Smooth muscle cell (in vitro differentiated cells): ENCODE measurements around the gene GPRC5D. TPM values are rescaled to one million over a fixed set of nuclear protein-coding genes. Genes with fewer than 3 reads are reported as not detected.

Experiments used
- DNase-seq: peaks from one replicate; lab custom pipeline; 2025; ENCODE audit not compliant: unreplicated experiment; lab: John Stamatoyannopoulos, UW
- H2AFZ ChIP-seq: fragments of 200-600 bp; sonication (generic); 2 replicates; pipeline ENCODE4 v1.6.0; 2016; ENCODE audit warnings: antibody characterized with exemption, low read depth, mild to moderate bottlenecking
- H3F3A ChIP-seq: fragments of 200-600 bp; sonication (generic); 2 replicates; pipeline ENCODE4 v1.6.0; 2017; ENCODE audit warnings: antibody characterized with exemption, low read depth
- H3K27ac ChIP-seq: fragments of 200-600 bp; sonication (generic); 2 replicates; pipeline ENCODE4 v1.5.1; 2016; ENCODE audit warnings: low read depth, mild to moderate bottlenecking
- H3K27me3 ChIP-seq: fragments of 200-600 bp; sonication (generic); 2 replicates; pipeline ENCODE4 v1.6.1; 2016; ENCODE audit warnings: low read depth, mild to moderate bottlenecking
- H3K36me3 ChIP-seq: fragments of 200-600 bp; sonication (generic); 2 replicates; pipeline ENCODE4 v1.5.1; 2016; ENCODE audit warnings: low read depth
- H3K4me1 ChIP-seq: fragments of 200-600 bp; sonication (generic); 2 replicates; pipeline ENCODE4 v1.5.1; 2016; ENCODE audit warnings: low read depth
- H3K4me2 ChIP-seq: fragments of 200-600 bp; sonication (generic); 2 replicates; pipeline ENCODE4 v1.6.0; 2016; ENCODE audit warnings: mild to moderate bottlenecking
- H3K4me3 ChIP-seq: fragments of 200-600 bp; sonication (generic); 2 replicates; pipeline ENCODE4 v1.5.1; 2016; ENCODE audit warnings: mild to moderate bottlenecking
- H3K79me2 ChIP-seq: fragments of 200-600 bp; sonication (generic); 2 replicates; pipeline ENCODE4 v1.6.0; 2016; ENCODE audit warnings: low read depth, mild to moderate bottlenecking
- H3K9ac ChIP-seq: fragments of 200-600 bp; sonication (generic); 2 replicates; pipeline ENCODE4 v1.6.0; 2016; ENCODE audit warnings: low read depth
- H3K9me3 ChIP-seq: fragments of 200-600 bp; sonication (generic); replicated peaks from 2 replicates; pipeline ENCODE4 v1.5.1; 2016; ENCODE audit warnings: low read depth
- H4K20me1 ChIP-seq: fragments of 200-600 bp; sonication (generic); 2 replicates; pipeline ENCODE4 v1.6.0; 2016; ENCODE audit warnings: low read depth
- CTCF ChIP-seq: fragments of 200-600 bp; sonication (generic); IDR thresholded peaks from 2 replicates; pipeline ENCODE4 v1.5.1; 2017; ENCODE audit warnings: borderline replicate concordance, mild to moderate bottlenecking, antibody characterized with exemption; ENCODE audit not compliant: insufficient read depth, poor library complexity, severe bottlenecking
- WGBS: methylation state at CpG from one replicate; pipeline ENCODE4 v1.1.7; 2016; ENCODE audit warnings: low lambda C conversion rate; 5-methylcytosine and 5-hydroxymethylcytosine counted together
- polyA plus RNA-seq: library from polyadenylated mRNA; unstranded; fragments of >200 nt; fragmentation: Nextera tagmentation; extraction: Ambion mirVana; gene quantifications from 2 replicates; pipeline ENCODE4 v1.2.1, GENCODE V29; 2016
- total RNA-seq: library from RNA; depleted of rRNA; stranded (reverse); fragments of >200 nt; gene quantifications from 2 replicates; pipeline ENCODE4 v1.2.3, GENCODE V29; 2014

GPRC5D gene
- total and polyA plus RNA-seq, 2 experiments from 2014 or later = not detected

DNA sequence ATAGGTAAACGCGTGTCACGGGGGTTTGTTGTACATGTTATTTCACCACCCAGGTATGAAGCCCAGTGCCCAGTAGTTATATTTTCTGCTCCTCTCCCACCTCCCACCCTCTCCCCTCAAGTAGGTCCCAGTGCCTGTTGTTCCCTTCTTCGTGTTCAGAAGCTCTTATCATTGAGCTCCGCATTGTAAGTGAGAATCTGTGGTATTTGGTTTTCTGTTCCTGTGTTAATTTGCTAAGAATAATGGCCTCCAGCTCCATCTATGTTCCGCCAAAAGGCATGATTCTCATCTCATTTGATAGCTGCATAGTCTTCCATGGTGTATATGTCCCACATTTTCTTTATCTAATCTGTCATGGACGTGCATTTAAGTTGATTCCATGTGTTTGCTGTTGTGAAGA lies 6.9 kb upstream of the GPRC5D start:
- 71% methylated on average over 7 of the region's 7 CpGs for WGBS

DNA sequence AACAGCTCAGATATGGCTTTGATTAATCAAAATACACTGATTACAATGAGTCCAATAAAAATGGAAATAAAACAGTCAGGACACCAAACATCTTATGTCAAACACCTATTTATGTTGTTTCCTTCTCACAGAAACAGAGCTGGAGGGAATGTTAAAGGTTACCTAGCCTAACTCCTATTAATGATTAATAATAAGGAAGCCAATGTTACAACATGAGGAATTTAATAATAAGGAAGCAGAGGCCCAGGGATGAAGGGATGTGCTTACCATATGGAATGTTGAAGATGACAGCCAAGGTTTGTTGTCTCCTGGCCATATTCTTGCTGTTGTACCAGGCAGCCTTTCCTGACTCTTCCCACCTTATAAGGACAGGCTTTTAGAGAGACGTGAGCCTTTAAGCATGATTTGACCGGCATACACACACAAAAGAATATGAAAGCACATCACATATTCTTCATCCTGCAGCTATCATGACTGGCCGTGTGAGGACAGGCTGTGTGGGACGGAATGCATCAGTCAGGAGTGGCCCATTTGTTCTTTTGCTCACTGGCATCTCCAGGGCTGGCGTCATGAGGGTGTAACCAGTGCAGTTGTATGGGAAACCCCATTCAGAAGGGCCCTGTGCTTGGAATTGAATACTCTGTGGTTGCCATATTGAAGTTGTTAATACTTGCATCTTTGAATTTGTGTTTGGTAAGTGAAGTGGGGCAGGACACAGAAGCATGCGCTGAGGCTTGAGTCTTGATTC lies 3.1 kb upstream of the GPRC5D start:
- Histone ChIP-seq H3K79me2 (no peaks in the 10 kb centered on the region), H3K27me3 (no peaks in the 10 kb centered on the region), H3F3A (no peaks in the 10 kb centered on the region), H3K4me2 (no peak overlapping the region), H3K4me3 (no peak overlapping the region), H3K9ac (no peak overlapping the region), H3K4me1 (no peaks in the 10 kb centered on the region), H3K36me3 (no peaks in the 10 kb centered on the region), H4K20me1 (no peaks in the 10 kb centered on the region), H3K27ac (no peak overlapping the region), H2AFZ (no peak overlapping the region), H3K9me3 (no peaks in the 10 kb centered on the region)
- no peak for DNase-seq
- no peak for TF ChIP-seq CTCF
- WGBS = 96% methylated on average over 6 of the region's 6 CpGs

More for the DNA sequence above, 6.9 kb upstream of the GPRC5D start:
- Histone ChIP-seq H3F3A (no peaks in the 10 kb centered on the region), H3K36me3 (no peaks in the 10 kb centered on the region), H3K4me3 (no peak overlapping the region), H3K4me2 (no peak overlapping the region), H2AFZ (no peak overlapping the region), H3K79me2 (no peaks in the 10 kb centered on the region), H4K20me1 (no peaks in the 10 kb centered on the region), H3K9me3 (no peaks in the 10 kb centered on the region), H3K27me3 (no peaks in the 10 kb centered on the region), H3K27ac (no peak overlapping the region), H3K9ac (no peak overlapping the region), H3K4me1 (no peaks in the 10 kb centered on the region)
- DNase-seq = no peak
- no peak for TF ChIP-seq CTCF

- DNase-seq = no peak
Measured at GRCh38 chr12:12954356-12954755, 2.4 kb upstream of the GPRC5D start.

More at GRCh38 chr12:12954356-12954755, 2.4 kb upstream of the GPRC5D start:
- H3K4me2 ChIP-seq = no peak overlapping the region
- no peak overlapping the region for H3K9ac ChIP-seq
- no peaks in the 10 kb centered on the region for H4K20me1 ChIP-seq
- no peaks in the 10 kb centered on the region for H3K79me2 ChIP-seq
- no peaks in the 10 kb centered on the region for H3K27me3 ChIP-seq
- H3F3A ChIP-seq = no peaks in the 10 kb centered on the region
- no peaks in the 10 kb centered on the region for H3K9me3 ChIP-seq
- H3K4me1 ChIP-seq = no peaks in the 10 kb centered on the region
- no peak overlapping the region for H3K4me3 ChIP-seq
- no peak overlapping the region for H3K27ac ChIP-seq
- no peak overlapping the region for H2AFZ ChIP-seq
- WGBS = 48% methylated on average over 4 of the region's 4 CpGs
- no peak for TF ChIP-seq CTCF
- H3K36me3 ChIP-seq = no peaks in the 10 kb centered on the region
